ENCODE results near the gene EYS.

EYS gene

GRCh38 chr6:63676412-63677114 lies 2030.5 kb downstream of the EYS start:
- DNase-seq: no peak

- no peak for DNase-seq
Measured at GRCh38 chr6:63675138-63675537, 2031.9 kb downstream of the EYS start.

GRCh38 chr6:63674635-63675034 lies 2032.4 kb downstream of the EYS start:
- DNase-seq: no peak

- no peak for DNase-seq
Measured at GRCh38 chr6:63673692-63674091, 2033.3 kb downstream of the EYS start.

- no peak for DNase-seq
Measured at GRCh38 chr6:63672582-63673129, 2034.4 kb downstream of the EYS start.

GRCh38 chr6:63671098-63671754 lies 2035.8 kb downstream of the EYS start:
- DNase-seq: no peak

Measured in activated CD4-positive, alpha-beta T cell treated with anti-CD3 and anti-CD28 coated beads, Interleukin-10, Interleukin-2, amounts not matched to agents 100 ng/mL and 50 ng/mL, durations not matched to agents 16 hours and 8 hours (primary cell).